Measurements from ENCODE around the gene UBE2L3. TPM values are rescaled to one million over a fixed set of nuclear protein-coding genes. Genes with fewer than 3 reads are reported as not detected.
A peak's percentile ranks its signal among the peaks of the same experiment; 100 is the strongest.
"Not testable (repeated sequence)": the region's sequence is repeated elsewhere in the genome, so short reads cannot be mapped to it uniquely, and the experiment has no call there.

The UBE2L3 gene
- total and polyA plus RNA-seq, 2 of the 13 experiments (the other 11 are each of a cell fraction or from before 2014, with no cell fraction given) = 30.2 to 58.1 TPM

GRCh38 chr22:21531525-21531924 is 36.0 kb upstream of the UBE2L3 start:
- H3K36me3 ChIP-seq (replicated peaks in 1 of 2; ENCODE audit: control insufficient read depth in 1 of 2, insufficient read depth in 2 of 2, low read length in 2 of 2); H2AFZ ChIP-seq (ENCODE audit: low read length); H4K20me1 ChIP-seq (ENCODE audit: insufficient read depth, low read length); CTCF ChIA-PET (ENCODE audit: low intra/inter-chr PET ratio, low total read pairs); H3K4me2 ChIP-seq (ENCODE audit: low read depth, low read length); DNase-seq (ENCODE audit: low spot score); POLR2A ChIA-PET; H3K4me3 ChIP-seq (replicated peaks in 1 of 3; ENCODE audit: insufficient read depth in 1 of 3, low read depth in 2 of 3, low read length in 3 of 3); in situ Hi-C loops (cut with HindIII; ENCODE audit: extremely low pct_ligation_motif_present, low pct_unique_long_range_greater_than_20kb); H3K79me2 ChIP-seq (ENCODE audit: insufficient read depth, low read length); H3K9me3 ChIP-seq (ENCODE audit: low read length); FAIRE-seq; H3K4me1 ChIP-seq (ENCODE audit: insufficient read depth, low read length); H3K27me3 ChIP-seq (ENCODE audit: control insufficient read depth in 1 of 2, insufficient read depth in 2 of 2, low read length in 2 of 2); intact Hi-C loops (cut with micrococcal nuclease; ENCODE audit: unreplicated experiment); H3K27ac ChIP-seq (ENCODE audit: extremely low read length, insufficient read depth, low read length); H3K9ac ChIP-seq (ENCODE audit: insufficient read depth, low read depth, low read length); BruUV-seq (replicated peaks): not testable (repeated sequence)
- no CpG with 5 or more reads among the region's 5 CpGs for WGBS (ENCODE audit: low lambda C conversion rate)
- ATAC-seq = peak; percentile 58

- H2AFZ ChIP-seq (ENCODE audit: low read length); H3K9ac ChIP-seq (ENCODE audit: insufficient read depth, low read depth, low read length); H3K4me2 ChIP-seq (ENCODE audit: low read depth, low read length); H3K4me1 ChIP-seq (ENCODE audit: insufficient read depth, low read length); H4K20me1 ChIP-seq (ENCODE audit: insufficient read depth, low read length); DNase-seq (ENCODE audit: low spot score); H3K27me3 ChIP-seq (ENCODE audit: control insufficient read depth in 1 of 2, insufficient read depth in 2 of 2, low read length in 2 of 2); H3K9me3 ChIP-seq (ENCODE audit: low read length); BruUV-seq (replicated peaks); FAIRE-seq; CTCF ChIA-PET (ENCODE audit: low intra/inter-chr PET ratio, low total read pairs); H3K4me3 ChIP-seq (replicated peaks in 1 of 3; ENCODE audit: insufficient read depth in 1 of 3, low read depth in 2 of 3, low read length in 3 of 3); intact Hi-C loops (cut with micrococcal nuclease; ENCODE audit: unreplicated experiment); in situ Hi-C loops (cut with HindIII; ENCODE audit: extremely low pct_ligation_motif_present, low pct_unique_long_range_greater_than_20kb); H3K36me3 ChIP-seq (replicated peaks in 1 of 2; ENCODE audit: control insufficient read depth in 1 of 2, insufficient read depth in 2 of 2, low read length in 2 of 2); H3K79me2 ChIP-seq (ENCODE audit: insufficient read depth, low read length); POLR2A ChIA-PET; H3K27ac ChIP-seq (ENCODE audit: extremely low read length, insufficient read depth, low read length): not testable (repeated sequence)
- no CpG with 5 or more reads among the region's 20 CpGs for WGBS (ENCODE audit: low lambda C conversion rate)
- peak; percentile 52 for ATAC-seq
These were observed 34.5 kb upstream of the UBE2L3 start for GRCh38 chr22:21532863-21533648.

- FAIRE-seq; H3K4me2 ChIP-seq (ENCODE audit: low read depth, low read length); H3K27me3 ChIP-seq (ENCODE audit: control insufficient read depth in 1 of 2, insufficient read depth in 2 of 2, low read length in 2 of 2); H3K27ac ChIP-seq (ENCODE audit: extremely low read length, insufficient read depth, low read length); in situ Hi-C loops (cut with HindIII; ENCODE audit: extremely low pct_ligation_motif_present, low pct_unique_long_range_greater_than_20kb); H3K36me3 ChIP-seq (replicated peaks in 1 of 2; ENCODE audit: control insufficient read depth in 1 of 2, insufficient read depth in 2 of 2, low read length in 2 of 2); H4K20me1 ChIP-seq (ENCODE audit: insufficient read depth, low read length); H3K4me3 ChIP-seq (replicated peaks in 1 of 3; ENCODE audit: insufficient read depth in 1 of 3, low read depth in 2 of 3, low read length in 3 of 3); POLR2A ChIA-PET; H3K9ac ChIP-seq (ENCODE audit: insufficient read depth, low read depth, low read length); ATAC-seq; BruUV-seq (replicated peaks); H3K9me3 ChIP-seq (ENCODE audit: low read length); H3K79me2 ChIP-seq (ENCODE audit: insufficient read depth, low read length); CTCF ChIA-PET (ENCODE audit: low intra/inter-chr PET ratio, low total read pairs); intact Hi-C loops (cut with micrococcal nuclease; ENCODE audit: unreplicated experiment); H3K4me1 ChIP-seq (ENCODE audit: insufficient read depth, low read length); H2AFZ ChIP-seq (ENCODE audit: low read length); DNase-seq (ENCODE audit: low spot score): not testable (repeated sequence)
- WGBS (ENCODE audit: low lambda C conversion rate) = no CpG with 5 or more reads among the region's 7 CpGs
These were observed 27.7 kb upstream of the UBE2L3 start for GRCh38 chr22:21539862-21540261.

GRCh38 chr22:21544432-21545322 is 22.8 kb upstream of the UBE2L3 start:
- H3K27me3 ChIP-seq (ENCODE audit: control insufficient read depth in 1 of 2, insufficient read depth in 2 of 2, low read length in 2 of 2); H3K9me3 ChIP-seq (ENCODE audit: low read length); H3K9ac ChIP-seq (ENCODE audit: insufficient read depth, low read depth, low read length); H4K20me1 ChIP-seq (ENCODE audit: insufficient read depth, low read length); DNase-seq (ENCODE audit: low spot score); intact Hi-C loops (cut with micrococcal nuclease; ENCODE audit: unreplicated experiment); H3K4me2 ChIP-seq (ENCODE audit: low read depth, low read length); H3K79me2 ChIP-seq (ENCODE audit: insufficient read depth, low read length); BruUV-seq (replicated peaks); H3K27ac ChIP-seq (ENCODE audit: extremely low read length, insufficient read depth, low read length); H3K4me3 ChIP-seq (replicated peaks in 1 of 3; ENCODE audit: insufficient read depth in 1 of 3, low read depth in 2 of 3, low read length in 3 of 3); FAIRE-seq; CTCF ChIA-PET (ENCODE audit: low intra/inter-chr PET ratio, low total read pairs); H3K4me1 ChIP-seq (ENCODE audit: insufficient read depth, low read length); in situ Hi-C loops (cut with HindIII; ENCODE audit: extremely low pct_ligation_motif_present, low pct_unique_long_range_greater_than_20kb); ATAC-seq; H2AFZ ChIP-seq (ENCODE audit: low read length); H3K36me3 ChIP-seq (replicated peaks in 1 of 2; ENCODE audit: control insufficient read depth in 1 of 2, insufficient read depth in 2 of 2, low read length in 2 of 2); POLR2A ChIA-PET: not testable (repeated sequence)
- 72% methylated on average over 2 of the region's 17 CpGs for WGBS (ENCODE audit: low lambda C conversion rate)
